TTC549 (cell line): ENCODE data around the gene VSIG4.
"Not testable (repeated sequence)": the region's sequence is repeated elsewhere in the genome, so short reads cannot be mapped to it uniquely, and the experiment has no call there.

Source experiments
- FAIRE-seq: peaks from 2 replicates; lab custom pipeline; 2012; peaks lifted over from hg19 to GRCh38; lab: Jason Lieb, UNC

The VSIG4 gene

GRCh38 chrX:66007851-66008250 lies 32.0 kb downstream of the VSIG4 start:
- no peak for FAIRE-seq

GRCh38 chrX:66005830-66006449 lies 33.9 kb downstream of the VSIG4 start:
- no peak for FAIRE-seq

GRCh38 chrX:66004928-66005829 lies 34.7 kb downstream of the VSIG4 start:
- FAIRE-seq = no peak

- FAIRE-seq = no peak
These were observed 36.8 kb downstream of the VSIG4 start for GRCh38 chrX:66002824-66003680.

GRCh38 chrX:66001596-66001995 lies 38.3 kb downstream of the VSIG4 start:
- no peak for FAIRE-seq

- no peak for FAIRE-seq
These were observed 39.1 kb downstream of the VSIG4 start for GRCh38 chrX:66000628-66001272.

GRCh38 chrX:66000178-66000577 lies 39.7 kb downstream of the VSIG4 start:
- no peak for FAIRE-seq

GRCh38 chrX:65999563-66000148 lies 40.2 kb downstream of the VSIG4 start:
- no peak for FAIRE-seq

GRCh38 chrX:65999029-65999562 lies 40.8 kb downstream of the VSIG4 start:
- no peak for FAIRE-seq

GRCh38 chrX:65997978-65998717 lies 41.7 kb downstream of the VSIG4 start:
- no peak for FAIRE-seq

GRCh38 chrX:65994519-65995506 lies 45.1 kb downstream of the VSIG4 start:
- FAIRE-seq = no peak

GRCh38 chrX:65993915-65994460 lies 45.9 kb downstream of the VSIG4 start:
- no peak for FAIRE-seq

GRCh38 chrX:65993332-65993731 lies 46.5 kb downstream of the VSIG4 start:
- no peak for FAIRE-seq

- no peak for FAIRE-seq
These were observed 49.2 kb downstream of the VSIG4 start for GRCh38 chrX:65990702-65991101.

- no peak for FAIRE-seq
These were observed 52.1 kb downstream of the VSIG4 start for GRCh38 chrX:65987811-65988210.

GRCh38 chrX:65985922-65986588 lies 53.8 kb downstream of the VSIG4 start:
- FAIRE-seq = no peak

- FAIRE-seq = no peak
These were observed 54.7 kb downstream of the VSIG4 start for GRCh38 chrX:65985211-65985610.

GRCh38 chrX:65977161-65977560 lies 62.7 kb downstream of the VSIG4 start:
- FAIRE-seq = not testable (repeated sequence)

- no peak for FAIRE-seq
These were observed 63.7 kb downstream of the VSIG4 start for GRCh38 chrX:65976161-65976560.
